ENCODE results near the gene LRRC63. TPM values are rescaled to one million over a fixed set of nuclear protein-coding genes. Genes with fewer than 3 reads are reported as not detected.

LRRC63 gene
- total and polyA plus RNA-seq, 9 of the 15 experiments (the other 6 are each of a cell fraction or from before 2014, with no cell fraction given), result 0.07 to 0.41 (median 0.24) TPM; not detected in 1

DNA sequence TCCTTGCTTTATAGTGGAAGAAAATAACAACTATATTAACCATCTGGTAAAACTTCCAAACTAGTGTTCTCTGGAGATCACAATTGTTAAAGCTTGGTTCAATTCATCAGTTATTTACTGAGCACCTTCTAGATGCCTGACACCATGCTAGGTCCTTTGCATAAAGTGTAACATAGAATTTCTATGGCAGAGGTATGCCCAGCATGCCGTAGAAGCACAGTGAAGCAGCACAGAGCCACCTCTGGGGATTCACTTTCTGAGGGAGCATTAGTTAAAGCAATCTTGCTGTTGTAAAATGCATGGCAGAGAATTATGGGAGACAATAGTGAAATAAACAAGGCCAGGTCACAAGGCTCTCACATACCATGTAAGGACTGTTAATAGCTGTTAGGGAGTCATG is 75.2 kb downstream of the LRRC63 start:
- ATAC-seq (no peak), FAIRE-seq (no peak), DNase-seq (ENCODE audit: extremely low read depth in 1 of 4, low spot score in 3 of 4) (no peak)
- Histone ChIP-seq H3K4me1 (replicated peaks in 1 of 2; ENCODE audit: control insufficient read depth in 2 of 2, insufficient read depth in 2 of 2, low read length in 2 of 2) (peaks cover 2 to 27% of the 10 kb centered on the region in 2 experiments; a peak in 4 of 5 replicates), H3K9me3 (replicated peaks; ENCODE audit: control insufficient read depth, insufficient read depth, low read depth, low read length) (no peaks in the 10 kb centered on the region), H3K4me3 (no peak overlapping the region), H3K36me3 (ENCODE audit: control insufficient read depth, insufficient read depth, low read length) (no peaks in the 10 kb centered on the region), H3K9me1 (ENCODE audit: control insufficient read depth, insufficient read depth, low read length) (no peaks in the 10 kb centered on the region), H3K9ac (ENCODE audit: insufficient read depth in 1 of 2, low read depth in 2 of 2, low read length in 2 of 2) (no peak overlapping the region), H3K27me3 (ENCODE audit: control insufficient read depth in 2 of 2, insufficient read depth in 2 of 2, low read length in 2 of 2) (no peaks in the 10 kb centered on the region), H4K20me1 (replicated peaks; ENCODE audit: control insufficient read depth, insufficient read depth, low read length) (no peaks in the 10 kb centered on the region), H3K79me2 (ENCODE audit: control insufficient read depth, insufficient read depth, low read length) (no peaks in the 10 kb centered on the region), H3K4me2 (ENCODE audit: insufficient read depth, low read length) (no peak overlapping the region), H2AFZ (ENCODE audit: low read depth, low read length) (0 out of 2 replicates have a peak overlapping the region, but pooled peaks have one; percentile 17), H3K27ac (ENCODE audit: extremely low read depth, low read depth, low read length) (no peak overlapping the region)
- in situ Hi-C loops (cut with MboI) (no loop called here), intact Hi-C loops (cut with micrococcal nuclease) (loop anchor here (5.0 kb wide), 1 partner anchor 105 kb away; the partner anchor contains the start of gene LCP1)
- 69% methylated on average over 1 of the region's 1 CpG for WGBS (ENCODE audit: insufficient coverage, low coverage, missing lambda C conversion rate)
- no TSS peak for BruUV-seq (replicated peaks)
- CTCF ChIA-PET (ENCODE audit: low intra/inter-chr PET ratio), result no interaction called here
- no peak for TF ChIP-seq ZNF785 (CRISPR knock-in tag; IDR thresholded peaks at IDR 0.05)
- no peak for TF ChIP-seq SMARCA5 (IDR thresholded peaks at IDR 0.05)
- no peak for TF ChIP-seq ZNF57 (CRISPR knock-in tag; IDR thresholded peaks at IDR 0.05)
- TF ChIP-seq ZNF384 (IDR thresholded peaks at IDR 0.05; ENCODE audit: low read depth, low read length), result no peak
- TF ChIP-seq ESRRA (IDR thresholded peaks at IDR 0.05; ENCODE audit: borderline replicate concordance, low read depth), result no peak
- no peak for TF ChIP-seq ZNF589 (CRISPR knock-in tag; IDR thresholded peaks at IDR 0.05; ENCODE audit: low read depth)
- POLR2A ChIA-PET, result no interaction called here

All from K562 (cell line).